Effector memory CD4-positive, alpha-beta T cell (primary cell): ENCODE measurements around the gene OR2T27.
"Not testable (repeated sequence)": the region's sequence is repeated elsewhere in the genome, so short reads cannot be mapped to it uniquely, and the experiment has no call there.

Experiments used
- DNase-seq, 3 donors: peaks; one replicate each; pipeline ENCODE4 v3.0.0-alpha.2; 2020
- H3K27ac ChIP-seq: 2 replicates; pipeline ENCODE4 v1.7.0; 2013; ENCODE audit warnings: mild to moderate bottlenecking, low read length, moderate library complexity; ENCODE audit not compliant: insufficient read depth, poor library complexity, severe bottlenecking
- H3K27me3 ChIP-seq: replicated peaks from 2 replicates; pipeline ENCODE4 v1.7.0; 2013; ENCODE audit warnings: mild to moderate bottlenecking, low read length; ENCODE audit not compliant: insufficient read depth, control insufficient read depth, poor library complexity, severe bottlenecking
- H3K36me3 ChIP-seq: 2 replicates; pipeline ENCODE4 v1.7.0; 2013; ENCODE audit warnings: mild to moderate bottlenecking, low read length, moderate library complexity; ENCODE audit not compliant: control insufficient read depth, insufficient read depth
- H3K4me1 ChIP-seq: 2 replicates; pipeline ENCODE4 v1.7.0; 2013; ENCODE audit warnings: low read length, mild to moderate bottlenecking; ENCODE audit not compliant: control insufficient read depth, insufficient read depth, poor library complexity, severe bottlenecking
- H3K4me3 ChIP-seq: 2 replicates; pipeline ENCODE4 v1.7.0; 2013; ENCODE audit warnings: low read length, low read depth, mild to moderate bottlenecking; ENCODE audit not compliant: insufficient read depth, poor library complexity, severe bottlenecking
- H3K9me3 ChIP-seq: 2 replicates; pipeline ENCODE4 v1.7.0; 2013; ENCODE audit warnings: mild to moderate bottlenecking, low read length, moderate library complexity; ENCODE audit not compliant: control insufficient read depth

OR2T27 gene

GRCh38 chr1:248688527-248689298 lies 33.4 kb upstream of the OR2T27 start:
- no peak for DNase-seq
- no peaks in the 10 kb centered on the region for H3K9me3 ChIP-seq
- no peaks in the 10 kb centered on the region for H3K36me3 ChIP-seq
- H3K27me3 ChIP-seq: no peaks in the 10 kb centered on the region
- H3K4me1 ChIP-seq: no peaks in the 10 kb centered on the region
- no peak overlapping the region for H3K4me3 ChIP-seq
- no peak overlapping the region for H3K27ac ChIP-seq

GRCh38 chr1:248686815-248687214 lies 31.5 kb upstream of the OR2T27 start:
- Histone ChIP-seq H3K27me3 (no peaks in the 10 kb centered on the region), H3K4me1 (no peaks in the 10 kb centered on the region), H3K9me3 (no peaks in the 10 kb centered on the region), H3K36me3 (no peaks in the 10 kb centered on the region), H3K4me3 (no peak overlapping the region), H3K27ac (no peak overlapping the region)
- DNase-seq: no peak

- DNase-seq: no peak
- Histone ChIP-seq H3K36me3 (no peaks in the 10 kb centered on the region), H3K4me1 (no peaks in the 10 kb centered on the region), H3K4me3 (no peak overlapping the region), H3K9me3 (no peaks in the 10 kb centered on the region), H3K27ac (no peak overlapping the region), H3K27me3 (no peaks in the 10 kb centered on the region)
Measured at GRCh38 chr1:248681651-248682050, 26.3 kb upstream of the OR2T27 start.

DNA sequence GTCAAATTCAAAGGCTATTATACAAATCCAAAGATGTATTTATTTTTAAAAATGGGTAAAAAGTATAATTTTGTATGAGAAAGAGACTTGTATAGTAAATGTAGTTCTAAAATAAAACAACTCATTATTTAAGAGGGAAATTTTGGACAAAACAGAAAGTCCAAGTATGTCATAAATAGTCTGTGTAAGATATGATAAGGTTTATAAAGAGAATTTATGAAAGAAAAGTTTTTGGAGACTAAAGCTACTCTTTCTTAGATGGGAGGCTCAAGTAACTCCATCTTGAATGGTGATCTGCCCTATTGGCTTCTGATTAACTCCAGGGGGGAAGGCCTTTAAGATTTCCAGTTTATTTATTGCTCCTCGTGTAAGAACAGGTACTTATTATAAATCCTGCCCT lies 14.7 kb upstream of the OR2T27 start:
- Histone ChIP-seq H3K9me3 (no peaks in the 10 kb centered on the region), H3K4me1 (no peaks in the 10 kb centered on the region), H3K36me3 (no peaks in the 10 kb centered on the region), H3K4me3 (no peak overlapping the region), H3K27me3 (peaks cover 5% of the 10 kb centered on the region), H3K27ac (no peak overlapping the region)
- no peak for DNase-seq

DNA sequence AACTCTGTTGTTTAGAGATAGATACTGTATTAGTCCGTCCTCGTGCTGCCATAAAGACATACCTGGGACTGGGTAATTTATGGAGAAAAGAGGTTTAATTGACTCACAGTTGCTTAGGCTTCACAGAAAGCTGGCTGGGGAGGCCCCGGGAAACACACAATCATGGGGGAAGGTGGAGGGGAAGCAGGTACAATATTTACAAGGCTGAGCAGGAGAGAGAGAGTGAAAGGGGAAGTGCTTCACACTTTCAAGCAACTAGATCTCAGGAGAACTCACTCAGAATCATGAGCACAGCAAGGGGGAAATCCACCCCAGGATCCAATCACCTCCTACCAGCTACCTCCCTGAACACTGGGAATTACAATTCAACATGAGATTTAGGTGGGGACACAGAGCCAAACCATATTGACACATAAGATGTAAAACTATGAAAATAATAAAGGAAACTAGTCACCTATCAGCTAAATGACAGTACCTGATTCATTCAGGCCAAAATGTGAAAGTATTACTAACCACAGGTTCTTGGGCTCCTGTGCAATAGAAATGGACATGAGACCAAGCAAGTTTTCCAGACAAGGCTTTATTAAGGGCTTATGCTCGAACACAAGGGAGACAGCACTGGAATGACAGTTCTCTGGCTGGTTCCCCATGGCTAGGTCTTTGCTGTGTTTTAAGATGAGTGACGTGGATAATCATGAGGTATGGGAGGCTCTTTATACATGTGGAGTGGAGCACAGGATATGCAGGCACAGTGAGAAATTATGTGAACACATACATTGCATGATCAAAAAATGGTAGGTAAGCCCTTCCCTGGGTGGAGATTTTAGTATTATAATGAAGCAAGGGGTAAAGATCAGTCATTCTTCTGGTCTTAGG lies 8.4 kb upstream of the OR2T27 start:
- H3K36me3 ChIP-seq, H3K27me3 ChIP-seq, H3K27ac ChIP-seq, H3K4me1 ChIP-seq, H3K9me3 ChIP-seq, H3K4me3 ChIP-seq, DNase-seq: not testable (repeated sequence)

- not testable (repeated sequence) for H3K27ac ChIP-seq, H3K9me3 ChIP-seq, H3K4me3 ChIP-seq, H3K36me3 ChIP-seq, H3K4me1 ChIP-seq, DNase-seq, H3K27me3 ChIP-seq
Measured at GRCh38 chr1:248656797-248657196, 1.5 kb upstream of the OR2T27 start.

GRCh38 chr1:248648770-248649536 lies 6.4 kb downstream of the OR2T27 start:
- DNase-seq, H3K27ac ChIP-seq, H3K4me1 ChIP-seq: not testable (repeated sequence)

GRCh38 chr1:248645178-248645577 lies 10.2 kb downstream of the OR2T27 start, which contains the start of gene OR2T35:
OR2T35 (minus strand) TSS chr1:248645278; CDS start chr1:248639258, 6,020 bp downstream.
- not testable (repeated sequence) for H3K36me3 ChIP-seq, H3K9me3 ChIP-seq, DNase-seq, H3K4me1 ChIP-seq, H3K27ac ChIP-seq, H3K27me3 ChIP-seq, H3K4me3 ChIP-seq

More at GRCh38 chr1:248648770-248649536, 6.4 kb downstream of the OR2T27 start:
- H3K9me3 ChIP-seq, H3K27me3 ChIP-seq, H3K36me3 ChIP-seq, H3K4me3 ChIP-seq: not testable (repeated sequence)

DNA sequence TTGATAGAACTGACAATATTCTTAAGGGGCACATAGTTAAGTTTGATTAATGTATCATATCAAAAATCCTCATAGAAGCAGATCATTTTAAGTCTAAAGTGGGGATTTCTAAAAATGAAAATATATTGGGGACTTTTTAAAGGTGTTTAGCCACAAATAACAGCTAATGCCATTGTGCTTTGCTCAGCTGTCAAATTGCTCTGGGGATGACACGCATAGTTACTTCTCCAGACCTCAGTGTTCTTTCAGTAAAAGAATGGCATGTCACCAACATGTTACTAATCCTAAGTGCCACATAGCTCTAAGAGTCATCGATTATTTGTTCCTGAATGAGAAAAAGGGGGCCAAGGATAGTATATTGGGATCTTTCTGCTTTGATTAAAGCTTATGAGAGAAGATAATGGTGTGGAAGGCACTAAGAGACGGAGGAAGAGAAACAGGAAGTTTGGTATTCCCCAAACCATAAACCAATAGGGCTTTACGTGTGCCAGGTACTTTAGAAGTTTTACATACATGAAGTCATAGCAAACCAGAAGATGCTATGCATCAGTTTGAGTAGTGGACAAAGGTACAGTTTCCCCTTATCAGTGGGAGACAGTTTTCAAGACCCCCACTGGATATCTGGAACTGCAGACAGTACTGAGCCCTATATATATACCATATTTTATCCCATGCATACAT lies 12.2 kb downstream of the OR2T27 start:
- not testable (repeated sequence) for H3K9me3 ChIP-seq, DNase-seq, H3K4me1 ChIP-seq, H3K27ac ChIP-seq, H3K27me3 ChIP-seq, H3K4me3 ChIP-seq, H3K36me3 ChIP-seq
